GF-D8 (cell line): ENCODE measurements around the gene PHF20.
"Not testable (repeated sequence)": the region's sequence is repeated elsewhere in the genome, so short reads cannot be mapped to it uniquely, and the experiment has no call there.

Source experiments
- DNase-seq: peaks from one replicate; lab custom pipeline; 2025; lab: John Stamatoyannopoulos, UW

PHF20 gene

GRCh38 chr20:35771689-35772562, at the start of gene PHF20:
Gene PHF20, plus strand, starts transcription at chr20:35772015. Its CDS starts 29,508 bp downstream, at chr20:35801523.
- peak; percentile 78 for DNase-seq

DNA sequence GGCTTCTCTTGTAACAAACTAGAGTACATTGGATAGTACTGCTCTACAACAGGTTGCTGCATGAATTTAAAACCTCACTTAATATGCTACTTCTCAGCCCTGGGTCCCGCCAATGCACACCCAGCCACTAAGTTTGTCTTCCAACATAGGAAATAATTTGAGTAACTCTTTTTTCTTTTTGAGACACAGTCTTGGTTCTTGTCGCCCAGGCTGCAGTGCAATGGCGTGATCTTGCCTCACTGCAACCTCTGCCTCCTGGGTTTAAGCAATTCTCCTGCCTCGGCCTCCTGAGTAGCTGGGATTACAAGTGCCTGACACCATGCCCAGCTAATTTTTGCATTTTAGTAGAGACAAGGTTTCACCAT, 48.6 kb upstream of the PHF20 start:
- DNase-seq = not testable (repeated sequence)

- DNase-seq = not testable (repeated sequence)
Measured at GRCh38 chr20:35723652-35724320, 48.0 kb upstream of the PHF20 start.

DNA sequence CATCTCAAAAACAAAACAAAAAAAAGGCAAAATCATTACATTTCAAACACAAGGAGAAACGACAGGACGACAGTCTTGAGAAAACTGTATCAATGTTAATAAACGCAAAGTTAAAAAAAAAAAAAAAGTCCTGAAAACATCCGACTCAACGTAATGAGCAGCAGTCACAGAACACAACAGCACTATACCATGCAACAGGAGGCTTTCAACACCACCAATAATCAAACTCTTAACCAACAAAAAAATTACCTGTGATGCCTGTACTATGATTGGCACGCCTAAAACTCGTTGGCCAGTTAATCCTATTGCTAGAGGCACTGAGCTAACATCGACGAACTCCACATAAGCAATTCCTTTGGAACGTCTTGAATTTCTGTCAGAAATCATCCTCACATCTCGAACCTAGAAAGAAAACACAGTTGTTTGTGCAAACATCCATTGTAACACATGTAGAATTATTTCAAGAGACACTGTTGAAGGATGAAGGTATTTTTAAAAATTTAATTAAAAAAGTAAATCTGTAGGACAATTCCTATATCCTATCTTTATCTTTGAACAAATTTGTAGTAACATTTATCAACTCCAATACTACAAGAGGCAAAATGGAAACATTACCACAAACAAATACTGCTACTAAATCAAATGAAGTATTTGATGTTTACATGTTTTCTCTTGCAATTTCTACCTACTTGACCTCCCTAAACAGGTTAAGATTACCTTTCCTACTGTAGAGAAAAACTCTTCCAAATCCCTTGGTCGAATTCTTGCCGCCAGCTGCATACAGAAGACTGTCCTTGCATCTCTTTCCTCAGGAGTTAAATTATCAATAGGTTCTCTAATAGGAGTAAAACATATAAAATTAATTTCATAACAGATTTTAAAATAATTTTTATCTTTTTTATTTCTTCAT, 47.2 kb upstream of the PHF20 start:
- DNase-seq = no peak

GRCh38 chr20:35726842-35727711, 44.7 kb upstream of the PHF20 start:
- DNase-seq = no peak

GRCh38 chr20:35729283-35729807, 42.5 kb upstream of the PHF20 start:
- no peak for DNase-seq

DNA sequence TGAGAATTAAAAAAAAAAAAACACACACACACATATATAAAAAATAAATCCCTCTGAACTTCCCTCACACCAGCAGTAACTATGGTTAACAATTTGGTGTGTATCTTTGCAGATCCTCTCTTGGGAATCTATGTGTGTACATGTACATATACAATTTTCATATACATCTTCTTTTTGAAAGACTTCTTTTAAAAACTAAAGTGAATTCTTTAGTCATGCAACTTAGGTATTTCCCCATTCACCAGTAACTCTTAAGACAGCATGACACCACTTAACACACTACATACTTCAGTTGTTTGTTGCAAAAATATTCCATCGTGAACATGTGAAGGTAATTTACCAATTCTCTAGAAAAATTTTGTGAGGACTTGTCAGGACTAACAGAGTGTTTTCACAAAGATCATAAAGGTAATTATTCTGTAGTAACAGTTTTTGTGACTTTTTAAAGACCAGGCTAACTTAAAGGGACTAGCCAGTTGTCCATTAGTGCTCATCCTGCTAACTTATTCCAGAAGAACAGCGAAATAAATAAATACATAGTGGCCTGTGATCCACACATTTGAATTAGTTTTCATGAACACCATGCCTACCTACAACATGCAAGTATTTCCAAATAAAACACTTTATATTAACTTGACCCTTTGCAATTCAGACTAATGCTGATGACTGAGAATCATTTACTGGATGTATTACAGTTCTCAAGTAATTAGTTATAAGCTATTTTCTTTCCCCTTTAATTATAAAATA, 41.8 kb upstream of the PHF20 start:
- no peak for DNase-seq

DNA sequence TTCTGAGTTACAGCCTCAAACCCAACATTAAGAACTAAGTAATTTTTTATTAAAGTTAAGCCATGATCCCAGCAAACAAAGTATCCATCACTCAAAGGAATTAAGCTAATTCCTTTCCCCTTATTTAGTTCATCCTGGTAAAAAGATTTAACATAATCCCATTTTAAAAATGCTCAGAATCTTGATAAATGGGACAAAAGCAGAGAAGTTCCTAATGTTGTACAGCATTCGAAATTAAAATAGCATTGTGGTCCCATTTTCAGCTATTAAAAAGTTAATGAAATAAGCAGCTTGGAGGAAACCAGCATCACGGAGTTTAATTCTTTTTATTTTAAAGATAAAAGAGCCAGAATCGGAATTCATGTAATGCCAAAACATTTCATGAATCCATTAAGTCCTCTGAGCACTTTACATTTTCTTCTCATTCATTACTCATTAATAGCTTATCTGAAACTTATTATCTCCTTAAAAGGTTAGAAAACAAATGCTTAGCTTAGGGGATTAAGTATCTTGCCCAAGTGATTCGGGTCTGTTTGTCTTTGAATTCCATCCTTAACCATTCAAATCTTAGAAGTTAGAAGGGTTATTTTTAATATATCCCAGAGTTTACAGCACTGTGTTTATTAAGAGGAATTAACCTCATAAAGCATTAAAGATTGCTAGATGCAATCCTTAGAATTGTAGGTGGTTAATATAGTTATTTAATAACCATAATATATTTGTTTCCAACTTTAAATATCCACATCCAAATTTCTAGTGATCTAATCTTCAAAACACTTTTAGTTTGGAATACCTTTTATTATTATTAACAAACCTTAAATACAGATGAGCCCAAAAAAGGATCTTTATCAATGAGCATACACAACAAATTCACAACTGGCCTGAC, 41.0 kb upstream of the PHF20 start:
- no peak for DNase-seq

DNA sequence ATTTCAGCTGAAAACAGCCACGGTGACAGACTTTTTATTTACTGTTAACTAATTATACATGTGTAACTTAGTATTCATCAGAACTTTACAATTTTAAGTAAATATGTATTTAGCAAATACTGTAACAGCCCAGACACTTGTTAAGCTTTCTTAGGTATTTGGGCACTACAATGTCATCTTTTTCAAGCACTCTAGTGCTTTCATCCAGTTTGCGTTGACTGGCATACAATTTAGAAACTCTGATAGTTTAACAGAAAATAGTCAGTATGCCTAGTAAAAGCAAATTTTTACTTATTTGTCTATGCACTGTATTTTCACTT, 40.4 kb upstream of the PHF20 start:
- no peak for DNase-seq

- DNase-seq = no peak
Measured at GRCh38 chr20:35731862-35732643, 39.8 kb upstream of the PHF20 start.

DNA sequence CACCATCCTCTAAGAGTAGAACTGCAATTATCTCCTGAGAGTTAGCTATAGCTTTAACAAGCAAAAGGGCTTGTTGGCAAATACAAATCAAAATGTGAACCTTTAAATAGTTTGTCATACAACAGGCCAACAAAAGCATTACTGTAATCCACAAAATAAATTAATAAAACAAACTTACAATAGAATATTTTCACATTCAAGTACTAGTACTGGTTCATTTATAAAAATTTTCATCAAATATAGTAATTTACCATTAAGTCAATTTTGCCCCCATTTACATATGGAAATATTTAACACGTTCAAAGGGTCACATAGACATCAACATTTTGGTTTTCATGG, 39.2 kb upstream of the PHF20 start:
- no peak for DNase-seq

GRCh38 chr20:35734374-35734773, 37.4 kb upstream of the PHF20 start:
- DNase-seq = no peak

- DNase-seq = no peak
Measured at GRCh38 chr20:35734777-35735649, 36.8 kb upstream of the PHF20 start.

DNA sequence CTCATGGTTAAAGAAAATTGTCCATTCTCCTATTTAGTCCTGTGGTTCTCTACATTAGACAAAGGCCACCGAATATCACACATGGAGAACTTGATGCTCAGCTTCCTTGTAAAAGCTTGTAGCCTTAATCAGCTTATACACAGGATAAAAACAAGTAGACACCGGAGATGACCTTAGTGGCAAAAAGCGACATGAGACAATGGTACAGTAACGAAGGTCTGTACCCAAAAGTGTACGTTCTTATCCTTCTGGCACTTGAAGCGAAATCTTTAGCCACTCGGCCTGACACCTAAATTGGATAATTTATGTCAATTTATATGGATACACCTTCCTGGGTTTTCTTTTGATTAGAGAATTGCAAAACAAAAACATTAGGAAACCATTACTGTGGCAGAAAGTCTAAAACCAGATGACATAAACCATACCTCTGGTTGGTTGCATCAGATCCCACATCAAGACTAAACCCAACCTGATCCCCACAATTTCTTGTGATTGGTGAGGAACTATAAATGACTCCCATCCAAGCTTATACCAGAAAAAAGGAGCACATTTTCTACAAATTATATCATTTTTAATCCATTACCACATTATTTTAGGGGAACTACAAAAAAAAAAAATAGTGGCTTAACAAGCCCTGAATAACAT, 35.9 kb upstream of the PHF20 start:
- no peak for DNase-seq

DNA sequence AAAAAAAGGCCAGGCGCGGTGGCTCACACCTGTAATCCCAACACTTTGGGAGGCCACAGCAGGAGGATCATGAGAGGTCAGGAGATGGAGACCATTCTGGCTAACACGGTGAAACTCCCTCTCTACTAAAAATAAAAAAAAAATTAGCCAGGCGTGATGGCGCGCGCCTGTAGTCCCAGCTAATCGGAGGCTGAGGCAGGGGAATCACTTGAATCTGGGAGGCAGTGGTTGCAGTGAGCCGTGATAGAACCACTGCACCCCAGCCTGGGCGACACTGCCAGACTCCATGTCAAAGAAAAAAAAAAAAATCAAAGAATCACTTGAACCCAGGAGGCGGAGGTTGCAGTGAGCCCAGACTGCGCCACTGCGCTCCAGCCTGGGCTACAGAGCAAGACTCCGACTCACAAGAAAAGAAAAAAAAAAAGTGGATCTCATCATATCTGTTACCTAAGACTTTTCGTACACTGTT, 33.9 kb upstream of the PHF20 start:
- DNase-seq = no peak

DNA sequence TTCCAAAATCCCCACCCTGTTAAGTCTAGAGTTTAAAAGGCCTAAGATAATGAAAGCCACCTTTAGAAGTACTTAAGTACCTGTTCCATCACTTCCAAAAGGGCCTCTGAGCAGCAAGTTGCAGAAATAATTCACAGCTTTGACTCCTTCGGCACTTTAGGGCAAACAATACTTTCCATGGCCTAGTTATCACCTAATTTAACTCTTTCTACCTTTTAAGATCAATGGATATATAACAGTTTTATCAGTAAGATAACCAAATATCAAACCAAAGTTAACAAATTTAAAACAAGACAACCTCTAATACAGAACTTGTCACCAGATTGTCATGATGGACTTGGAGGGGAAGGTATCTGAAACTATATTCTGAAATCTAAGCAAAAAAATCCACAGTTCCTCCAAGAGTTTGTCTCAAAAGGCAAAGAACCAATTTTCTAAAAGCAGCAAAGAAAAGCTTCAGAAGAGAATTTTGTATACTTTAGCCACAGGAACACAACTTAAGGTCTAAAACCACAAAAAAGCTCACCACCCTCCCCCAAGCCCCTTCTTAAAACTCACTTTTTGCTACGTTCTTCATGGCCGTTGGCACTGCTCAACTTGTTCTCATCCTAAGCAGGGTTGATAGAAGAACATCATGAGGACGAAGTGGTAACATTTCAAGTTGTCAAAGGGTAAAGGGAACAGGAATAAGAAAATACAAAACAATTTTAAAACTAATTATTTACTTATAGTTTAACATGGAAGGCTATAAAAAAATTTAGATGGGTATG, 33.2 kb upstream of the PHF20 start:
- DNase-seq = no peak
